RCC 7860 (cell line): ENCODE data around the gene HBEGF.

ENCODE experiments used
- DNase-seq: peaks from one replicate; pipeline ENCODE4 v3.0.0-alpha.2; 2015; ENCODE audit warnings: low spot score
- FAIRE-seq: peaks from 2 replicates; lab custom pipeline; 2012; peaks lifted over from hg19 to GRCh38; lab: Jason Lieb, UNC

Gene HBEGF, protein sequence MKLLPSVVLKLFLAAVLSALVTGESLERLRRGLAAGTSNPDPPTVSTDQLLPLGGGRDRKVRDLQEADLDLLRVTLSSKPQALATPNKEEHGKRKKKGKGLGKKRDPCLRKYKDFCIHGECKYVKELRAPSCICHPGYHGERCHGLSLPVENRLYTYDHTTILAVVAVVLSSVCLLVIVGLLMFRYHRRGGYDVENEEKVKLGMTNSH

DNA sequence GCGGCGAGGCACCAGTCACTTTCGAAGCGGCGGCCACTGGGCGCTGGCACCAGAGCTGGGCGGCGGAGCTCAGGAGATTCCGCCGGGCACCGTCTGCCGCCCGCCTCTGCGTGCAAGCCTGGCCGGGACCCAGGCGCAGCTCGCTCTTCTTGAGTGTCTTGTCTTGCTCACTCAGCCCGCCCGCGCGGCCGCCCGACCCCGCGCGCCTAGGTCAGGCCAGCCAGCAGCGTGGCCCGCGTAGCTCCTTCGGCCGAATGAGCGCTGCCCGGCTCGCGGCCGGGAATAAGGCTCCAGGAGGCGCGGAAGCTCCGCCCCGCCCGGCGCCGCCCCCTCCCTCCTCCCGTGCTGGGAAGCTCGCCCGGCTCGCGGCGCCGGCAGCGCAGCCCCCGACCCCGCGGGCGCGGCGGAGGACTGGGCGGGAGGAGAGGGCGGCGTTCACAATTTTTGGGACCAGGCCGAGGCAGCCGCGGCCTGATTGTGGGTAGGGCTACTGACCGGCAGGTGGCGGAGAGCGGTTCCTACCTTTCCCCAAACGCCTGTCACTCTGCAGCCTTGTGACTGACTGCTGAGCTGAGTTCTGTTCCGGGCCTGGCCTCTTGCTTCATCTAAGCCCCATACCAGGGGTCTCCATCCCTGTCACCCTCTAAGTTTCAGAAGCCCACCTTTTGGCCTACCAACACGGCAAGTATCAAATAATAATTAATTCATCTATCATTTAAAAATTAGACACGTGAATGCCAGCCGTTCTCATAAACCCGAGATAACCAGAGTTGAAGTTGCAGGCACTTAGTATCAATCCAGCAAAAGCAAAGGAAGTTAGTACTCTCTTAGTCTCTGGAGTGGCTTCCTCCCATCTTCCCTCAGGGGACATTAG is at the start of gene HBEGF:
TSS of gene HBEGF (minus strand) at position 256 of the 874 bp plus-strand sequence. CDS start 275 bp downstream, outside the sequence.
- peak; percentile 54 for DNase-seq
- FAIRE-seq, result no peak

DNA sequence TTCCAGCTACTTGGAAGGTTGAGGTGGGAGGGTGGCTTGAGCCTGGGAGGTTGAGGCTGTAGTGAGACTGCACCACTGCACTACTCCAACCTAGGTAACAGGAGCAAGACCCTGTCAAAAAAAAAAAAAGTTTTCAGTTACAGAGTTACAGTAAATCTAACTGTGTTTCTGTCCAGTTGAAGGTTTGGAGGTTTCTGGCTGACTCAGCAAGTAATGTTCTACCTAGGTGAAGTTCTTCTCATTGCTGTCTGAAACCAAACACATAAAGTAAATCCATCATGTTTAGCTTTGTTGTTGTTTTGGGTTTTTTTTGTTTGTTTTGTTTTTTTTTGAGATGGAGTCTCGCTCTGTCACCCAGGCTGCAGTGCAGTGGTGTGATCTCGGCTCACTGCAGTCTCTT is 47.3 kb upstream of the HBEGF start:
- FAIRE-seq (no peak), DNase-seq (no peak)

DNA sequence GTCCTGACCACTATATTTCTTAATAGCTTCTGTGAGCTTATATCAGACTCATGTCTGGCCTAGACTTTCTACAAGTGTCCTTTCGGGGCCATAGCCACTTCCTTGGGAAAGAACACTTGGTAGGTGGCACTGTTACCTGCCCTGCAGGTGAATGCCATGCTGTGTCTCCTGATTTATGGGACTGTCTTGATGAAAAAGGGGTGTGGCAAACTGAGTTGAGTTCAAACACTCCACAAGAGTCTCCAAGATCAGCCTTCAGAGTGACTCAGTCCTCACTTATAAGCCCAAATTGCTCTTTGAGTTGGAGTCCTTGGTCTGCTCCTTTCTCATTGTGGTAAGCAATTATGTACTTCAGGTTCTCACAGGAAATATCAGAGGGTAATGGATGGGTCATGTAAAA is 45.3 kb upstream of the HBEGF start:
- DNase-seq (no peak), FAIRE-seq (no peak)

- DNase-seq (no peak), FAIRE-seq (no peak)
Measured at GRCh38 chr5:140391312-140391711, 44.9 kb upstream of the HBEGF start.

DNA sequence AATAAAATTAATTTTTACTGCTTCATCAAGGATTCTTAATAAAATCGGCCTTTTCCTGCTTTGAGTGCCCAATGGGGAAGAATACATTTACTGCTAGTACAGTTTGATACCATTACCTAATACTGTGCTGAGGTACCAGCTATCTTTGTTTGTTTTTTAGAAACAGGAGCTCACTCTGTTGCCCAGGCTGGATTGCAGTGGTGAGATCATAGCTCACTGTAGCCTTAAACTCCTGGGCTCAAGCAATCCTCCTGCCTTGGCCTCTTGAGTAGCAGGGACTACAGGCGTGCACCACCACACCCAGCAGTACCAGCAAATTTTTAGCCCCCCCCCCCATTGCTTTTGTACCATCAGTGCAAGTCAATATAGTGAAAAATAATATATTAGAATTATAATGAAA is 41.6 kb upstream of the HBEGF start:
- FAIRE-seq (no peak), DNase-seq (no peak)

- DNase-seq (no peak), FAIRE-seq (no peak)
Measured at GRCh38 chr5:140383300-140383699, 36.9 kb upstream of the HBEGF start.

- FAIRE-seq, result no peak
Measured at GRCh38 chr5:140382866-140383265, 36.5 kb upstream of the HBEGF start.

DNA sequence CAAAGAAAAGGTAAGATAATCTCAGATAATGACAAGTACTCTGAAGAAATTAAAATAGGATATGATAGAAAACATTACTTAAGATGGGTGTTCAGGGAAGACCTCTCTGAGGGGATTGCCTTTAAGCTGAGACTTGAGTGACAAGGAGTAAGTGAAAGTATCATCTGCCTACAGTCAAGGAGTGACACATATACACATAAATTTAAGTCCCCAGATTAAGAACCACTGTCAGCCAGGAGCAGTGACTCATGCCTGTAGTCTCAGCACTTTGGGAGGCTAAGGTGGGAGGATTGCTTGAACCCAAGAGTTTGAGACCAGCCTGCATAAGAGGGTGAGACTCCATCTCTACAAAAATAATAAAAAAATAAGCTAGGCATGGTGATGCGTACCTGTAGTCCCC is 35.6 kb upstream of the HBEGF start:
- FAIRE-seq (no peak), DNase-seq (no peak)

More at GRCh38 chr5:140382866-140383265, 36.5 kb upstream of the HBEGF start:
- DNase-seq, result no peak

GRCh38 chr5:140381351-140381750 is 34.9 kb upstream of the HBEGF start:
- no peak for DNase-seq
- no peak for FAIRE-seq

DNA sequence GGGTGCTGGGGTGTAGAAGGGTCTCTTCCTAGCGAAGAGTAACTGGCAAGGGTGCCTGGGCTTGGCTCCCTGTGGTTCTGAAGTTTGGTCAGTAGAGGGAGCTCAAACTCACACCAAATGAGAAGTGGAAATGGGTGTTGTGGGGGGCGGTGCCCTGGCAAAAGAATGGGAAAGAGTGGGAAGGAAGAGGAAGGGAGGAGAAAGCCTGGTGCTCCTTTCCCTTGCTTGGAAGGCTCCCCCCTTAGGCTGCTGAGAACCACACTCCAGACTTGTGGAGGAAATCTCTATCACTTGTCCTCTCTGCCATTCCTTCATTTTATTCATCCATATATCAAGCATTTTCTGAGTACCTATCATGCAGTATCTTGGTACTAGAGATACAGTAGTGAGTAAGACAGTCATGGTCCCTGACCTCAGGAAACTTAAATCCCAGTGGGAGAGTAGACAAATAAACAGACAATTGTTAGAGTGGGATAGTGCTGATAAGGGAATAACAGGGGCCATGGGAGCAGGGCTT is 26.6 kb upstream of the HBEGF start:
- FAIRE-seq (no peak), DNase-seq (peak; percentile 55)

DNA sequence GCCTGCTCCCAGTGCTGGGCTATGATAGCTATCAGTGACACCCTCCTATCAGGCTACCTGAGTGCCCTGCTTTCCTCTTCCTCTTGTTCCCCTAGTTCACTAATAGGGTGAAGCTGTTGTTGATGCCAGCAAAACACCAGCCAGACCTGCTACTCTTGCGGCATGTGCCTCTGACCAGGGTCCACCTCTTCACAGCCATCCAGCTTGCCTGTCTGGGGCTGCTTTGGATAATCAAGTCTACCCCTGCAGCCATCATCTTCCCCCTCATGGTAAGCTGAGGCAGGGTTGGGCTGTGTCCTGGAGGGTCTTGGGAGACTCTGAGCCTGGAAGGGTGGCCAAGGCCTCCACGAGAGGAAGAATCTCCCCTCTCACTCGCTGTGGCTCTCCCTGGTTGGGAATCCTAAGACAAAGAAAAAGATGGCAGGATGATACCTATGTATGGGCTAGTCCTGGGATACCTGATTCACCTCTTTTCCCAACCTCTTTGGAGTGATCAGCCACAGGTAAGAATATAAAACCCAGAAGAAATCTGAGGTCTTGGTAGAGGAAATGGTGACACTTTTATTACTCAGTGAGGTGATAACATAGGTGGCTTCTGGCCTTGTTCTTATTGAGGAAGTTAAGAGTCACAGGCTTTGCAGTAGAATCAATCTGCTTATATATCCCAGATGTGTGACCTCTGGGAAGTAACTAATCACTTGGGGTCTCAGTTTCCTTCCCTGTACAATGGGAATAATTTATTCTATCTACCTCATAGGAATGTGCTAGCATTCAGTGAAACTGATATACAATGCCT is 25.2 kb upstream of the HBEGF start:
- FAIRE-seq (no peak), DNase-seq (no peak)

DNA sequence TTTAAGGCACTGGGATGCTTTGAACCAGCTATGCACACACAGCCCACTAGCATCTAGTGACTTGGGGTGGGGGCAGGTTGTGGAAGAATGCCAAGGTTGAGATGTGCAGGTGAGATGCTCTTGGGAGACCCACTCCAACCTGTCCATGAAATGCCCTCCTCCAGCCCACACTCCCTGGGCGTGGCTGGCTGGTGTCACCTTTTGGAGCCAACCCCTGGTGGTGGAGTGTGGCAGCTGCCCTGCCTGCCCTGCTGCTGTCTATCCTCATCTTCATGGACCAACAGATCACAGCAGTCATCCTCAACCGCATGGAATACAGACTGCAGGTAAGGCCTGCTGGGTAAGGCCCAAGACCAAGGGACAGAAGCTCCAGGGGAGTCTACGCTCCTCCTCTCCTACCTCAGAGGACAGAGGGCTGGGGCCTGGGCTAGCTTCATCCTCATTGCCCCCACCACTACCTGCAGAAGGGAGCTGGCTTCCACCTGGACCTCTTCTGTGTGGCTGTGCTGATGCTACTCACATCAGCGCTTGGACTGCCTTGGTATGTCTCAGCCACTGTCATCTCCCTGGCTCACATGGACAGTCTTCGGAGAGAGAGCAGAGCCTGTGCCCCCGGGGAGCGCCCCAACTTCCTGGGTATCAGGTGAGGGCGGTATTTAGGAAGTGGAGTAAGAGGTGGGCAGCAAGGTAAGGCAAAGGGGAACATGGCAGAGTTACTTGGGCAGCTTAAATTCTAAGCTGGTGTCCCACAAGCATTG is 21.0 kb upstream of the HBEGF start:
- no peak for FAIRE-seq
- no peak for DNase-seq

DNA sequence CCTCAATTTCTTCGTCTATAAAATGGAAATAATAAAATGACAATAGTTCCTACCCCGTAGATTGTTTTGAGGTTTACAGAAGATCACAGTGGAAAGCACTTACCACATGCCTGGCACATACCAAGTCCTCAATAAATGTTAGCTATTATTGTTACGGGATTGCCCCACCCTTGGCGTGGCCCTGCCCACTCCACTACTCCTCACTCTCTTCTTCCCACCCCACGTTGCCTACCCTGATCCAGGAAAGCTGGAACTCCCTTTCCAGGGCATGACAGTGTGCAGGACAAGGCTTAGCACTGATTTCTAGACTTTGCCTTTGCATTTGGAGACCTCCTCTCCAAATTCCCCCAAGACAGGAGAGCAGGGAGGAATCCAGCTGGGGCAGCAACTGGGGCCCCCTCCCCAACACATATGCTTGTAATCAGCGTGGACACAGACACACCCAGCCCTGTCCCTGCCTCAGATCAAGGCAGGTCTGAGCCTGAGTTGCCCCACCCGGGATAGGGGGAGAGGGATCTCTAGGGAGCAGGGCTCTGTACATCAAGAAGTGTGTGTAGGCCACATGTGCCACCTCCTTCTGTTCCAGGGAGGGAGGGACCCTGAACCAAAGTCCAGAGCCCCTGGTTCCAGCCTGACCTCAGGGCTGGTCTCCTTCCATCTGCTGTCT is 20.3 kb upstream of the HBEGF start:
- FAIRE-seq, result no peak
- no peak for DNase-seq

DNA sequence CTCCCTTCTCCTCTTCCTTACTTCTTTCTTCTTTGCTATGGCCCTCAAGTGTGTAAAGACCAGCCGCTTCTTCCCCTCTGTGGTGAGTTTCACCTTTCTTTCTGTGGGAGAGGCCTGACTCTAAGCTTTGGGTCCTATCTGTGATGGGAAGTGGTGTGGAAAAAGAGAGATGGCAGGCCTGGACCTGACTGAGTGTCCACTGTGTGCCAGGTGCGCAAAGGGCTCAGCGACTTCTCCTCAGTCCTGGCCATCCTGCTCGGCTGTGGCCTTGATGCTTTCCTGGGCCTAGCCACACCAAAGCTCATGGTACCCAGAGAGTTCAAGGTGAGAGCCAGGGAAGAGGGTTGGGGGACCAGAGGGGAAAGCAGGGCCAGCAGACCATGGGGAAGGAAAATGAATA is 19.5 kb upstream of the HBEGF start:
- no peak for DNase-seq
- FAIRE-seq, result no peak

DNA sequence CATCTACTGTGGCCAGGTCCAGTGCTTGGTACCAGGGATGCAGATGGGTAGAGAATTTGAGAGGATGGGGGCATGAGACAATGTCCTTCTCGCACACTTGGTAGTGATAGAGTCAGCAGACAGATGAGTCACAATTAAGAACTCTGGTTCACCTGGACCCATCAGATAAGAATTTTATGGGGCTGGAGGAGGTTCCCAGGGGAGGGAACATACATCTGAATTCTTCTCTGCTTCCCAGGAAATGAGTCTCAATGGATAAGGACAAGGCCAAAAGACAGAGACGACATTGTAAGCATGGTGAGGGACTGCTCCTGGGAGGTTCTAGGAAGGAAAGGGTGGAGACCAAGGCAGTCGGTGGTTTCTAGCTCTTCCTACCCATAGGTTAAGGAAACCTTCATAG is 18.9 kb upstream of the HBEGF start:
- no peak for FAIRE-seq
- DNase-seq, result no peak

- FAIRE-seq, result no peak
- DNase-seq, result no peak
Measured at GRCh38 chr5:140364472-140364765, 18.0 kb upstream of the HBEGF start.

GRCh38 chr5:140363631-140364471 is 17.4 kb upstream of the HBEGF start:
- DNase-seq (no peak), FAIRE-seq (no peak)

GRCh38 chr5:140362875-140363630 is 16.6 kb upstream of the HBEGF start:
- no peak for FAIRE-seq
- DNase-seq, result peak; percentile 38

- no peak for FAIRE-seq
- no peak for DNase-seq
Measured at GRCh38 chr5:140362311-140362710, 15.9 kb upstream of the HBEGF start.
